OCI-LY7 (cell line): ENCODE results near the gene HRAS. TPM values are rescaled to one million over a fixed set of nuclear protein-coding genes. Genes with fewer than 3 reads are reported as not detected.

Experiments used
- BruUV-seq: library from RNA; stranded (reverse); fragments of 400-500 nt; replicated peaks from 2 replicates; lab custom pipeline; 2021; lab: Mats Ljungman, UMichigan
- CTCF ChIA-PET: fragments of 300-600 bp; sonication (Branson Sonifier 250); formaldehyde crosslinking; loops from one replicate; lab custom pipeline; 2022; ENCODE audit warnings: antibody characterized with exemption; ENCODE audit not compliant: unreplicated experiment; lab: Charles Lee
- POLR2A ChIA-PET: fragments of 300-600 bp; sonication (Branson Sonifier 250); formaldehyde crosslinking; loops from one replicate; lab custom pipeline; 2022; ENCODE audit warnings: antibody characterized with exemption; lab: Charles Lee
- DNase-seq: peaks from one replicate; pipeline ENCODE4 v3.0.0-alpha.2; 2015; ENCODE audit warnings: low spot score
- H2AFZ ChIP-seq: fragments of 200-600 bp; sonication (generic), shearing (Covaris generic); 2 replicates; pipeline ENCODE4 v1.6.1; 2014; ENCODE audit warnings: mild to moderate bottlenecking, antibody characterized with exemption, low read length, moderate library complexity
- H3K27ac ChIP-seq: fragments of 200-600 bp; sonication (generic); 2 replicates; pipeline ENCODE4 v1.5.1; 2014; ENCODE audit warnings: mixed run types, low read depth, mild to moderate bottlenecking, moderate library complexity, low read length, inconsistent platforms; ENCODE audit not compliant: poor library complexity, severe bottlenecking
- H3K36me3 ChIP-seq: fragments of 200-600 bp; sonication (generic); 2 replicates; pipeline ENCODE4 v1.6.1; 2014; ENCODE audit warnings: mild to moderate bottlenecking, antibody characterized with exemption, low read length, moderate library complexity, mixed read lengths; ENCODE audit not compliant: insufficient read depth
- H3K4me1 ChIP-seq: fragments of 200-600 bp; sonication (generic); 2 replicates; pipeline ENCODE4 v1.5.1; 2014; ENCODE audit warnings: mild to moderate bottlenecking, low read length; ENCODE audit not compliant: insufficient read depth, poor library complexity, severe bottlenecking
- H3K4me2 ChIP-seq: fragments of 200-600 bp; sonication (generic); 2 replicates; pipeline ENCODE4 v1.6.1; 2014; ENCODE audit warnings: mild to moderate bottlenecking, low read length
- H3K4me3 ChIP-seq: fragments of 200-600 bp; sonication (generic); 2 replicates; pipeline ENCODE4 v1.5.1; 2014; ENCODE audit warnings: mild to moderate bottlenecking, low read depth, low read length; ENCODE audit not compliant: poor library complexity, severe bottlenecking
- H3K79me2 ChIP-seq: fragments of 200-600 bp; sonication (generic); 2 replicates; pipeline ENCODE4 v1.6.1; 2016; ENCODE audit warnings: low read depth, mild to moderate bottlenecking, low read length, moderate library complexity, mixed read lengths; ENCODE audit not compliant: insufficient read depth
- H3K9me2 ChIP-seq: fragments of 200-600 bp; sonication (generic); 2 replicates; pipeline ENCODE4 v1.6.1; 2016; ENCODE audit warnings: mild to moderate bottlenecking, low read length, mixed read lengths; ENCODE audit not compliant: insufficient read depth
- H3K9me3 ChIP-seq: fragments of 200-600 bp; sonication (generic); 2 replicates; pipeline ENCODE4 v1.6.1; 2014; ENCODE audit warnings: mild to moderate bottlenecking, mixed run types, low read length, mixed read lengths
- H4K20me1 ChIP-seq: fragments of 200-600 bp; sonication (generic); 2 replicates; pipeline ENCODE4 v1.6.1; 2014; ENCODE audit warnings: mild to moderate bottlenecking, antibody characterized with exemption, low read length, moderate library complexity, mixed read lengths; ENCODE audit not compliant: insufficient read depth
- EZH2phosphoT487 ChIP-seq: fragments of 200-600 bp; sonication (generic); IDR thresholded peaks from 2 replicates; pipeline ENCODE4 v1.6.1; 2018; ENCODE audit warnings: low read depth, borderline replicate concordance, mild to moderate bottlenecking, mixed run types, antibody characterized with exemption, low read length, moderate library complexity, mixed read lengths
- intact Hi-C: fragments of 100-400 bp; cut with micrococcal nuclease; formaldehyde crosslinking; loops from one replicate; pipeline ENCODE4 v1.10.0; 2022; ENCODE audit not compliant: unreplicated experiment
- total RNA-seq, 2 experiments: library from RNA; depleted of rRNA in 1 of 2; stranded (reverse); fragments of >200 nt in 1 of 2; shearing (Covaris generic) in 1 of 2; gene quantifications; 2 replicates each; pipeline ENCODE4 v1.2.3, GENCODE V29; 2014 to 2022
- TF ChIP-seq, protein P1 (sequence below): fragments of 200-600 bp; sonication (generic); conservative IDR thresholded peaks from 2 replicates; pipeline ENCODE4 v1.5.1; 2014; ENCODE audit warnings: mild to moderate bottlenecking, antibody characterized with exemption, low read length, moderate library complexity, mixed read lengths

The HRAS gene
- total RNA-seq, 2 experiments from 2014 or later: 46.9 to 53.0 TPM

DNA sequence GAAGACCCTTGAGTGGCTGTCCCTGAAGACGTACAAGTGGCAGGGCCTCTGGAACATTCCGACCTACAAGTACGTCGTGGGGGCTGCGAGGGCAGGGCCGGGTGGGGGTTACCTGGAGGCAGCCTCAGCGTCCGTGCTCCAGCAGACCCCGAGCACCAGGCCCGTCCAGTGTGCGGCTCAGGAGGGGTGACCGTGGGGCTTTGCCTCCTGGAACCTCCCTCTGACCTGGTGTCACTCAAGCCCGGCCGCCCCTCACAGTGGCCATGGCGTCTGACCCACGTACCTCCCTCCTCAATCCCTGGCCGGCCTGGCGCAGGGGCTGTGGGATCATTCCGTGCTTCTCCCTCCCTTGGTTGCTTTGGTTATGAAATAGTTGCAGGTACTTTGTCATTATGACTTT, 46.8 kb downstream of the HRAS start:
- intact Hi-C loops: no loop called here
- H4K20me1 ChIP-seq: no peaks in the 10 kb centered on the region
- peaks cover 1% of the 10 kb centered on the region for H3K36me3 ChIP-seq
- no peak overlapping the region for H3K4me2 ChIP-seq
- peaks cover 15% of the 10 kb centered on the region for H3K4me1 ChIP-seq
- no peaks in the 10 kb centered on the region for H3K79me2 ChIP-seq
- H3K27ac ChIP-seq: no peak overlapping the region
- TF ChIP-seq EZH2phosphoT487: no peak
- TF ChIP-seq, protein P1, sequence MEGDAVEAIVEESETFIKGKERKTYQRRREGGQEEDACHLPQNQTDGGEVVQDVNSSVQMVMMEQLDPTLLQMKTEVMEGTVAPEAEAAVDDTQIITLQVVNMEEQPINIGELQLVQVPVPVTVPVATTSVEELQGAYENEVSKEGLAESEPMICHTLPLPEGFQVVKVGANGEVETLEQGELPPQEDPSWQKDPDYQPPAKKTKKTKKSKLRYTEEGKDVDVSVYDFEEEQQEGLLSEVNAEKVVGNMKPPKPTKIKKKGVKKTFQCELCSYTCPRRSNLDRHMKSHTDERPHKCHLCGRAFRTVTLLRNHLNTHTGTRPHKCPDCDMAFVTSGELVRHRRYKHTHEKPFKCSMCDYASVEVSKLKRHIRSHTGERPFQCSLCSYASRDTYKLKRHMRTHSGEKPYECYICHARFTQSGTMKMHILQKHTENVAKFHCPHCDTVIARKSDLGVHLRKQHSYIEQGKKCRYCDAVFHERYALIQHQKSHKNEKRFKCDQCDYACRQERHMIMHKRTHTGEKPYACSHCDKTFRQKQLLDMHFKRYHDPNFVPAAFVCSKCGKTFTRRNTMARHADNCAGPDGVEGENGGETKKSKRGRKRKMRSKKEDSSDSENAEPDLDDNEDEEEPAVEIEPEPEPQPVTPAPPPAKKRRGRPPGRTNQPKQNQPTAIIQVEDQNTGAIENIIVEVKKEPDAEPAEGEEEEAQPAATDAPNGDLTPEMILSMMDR: no peak
- no peak overlapping the region for H2AFZ ChIP-seq
- H3K4me3 ChIP-seq: no peak overlapping the region
- no peaks in the 10 kb centered on the region for H3K9me3 ChIP-seq
- ChIA-PET POLR2A (no interaction called here), CTCF (no interaction called here)
- no TSS peak for BruUV-seq
- no peaks in the 10 kb centered on the region for H3K9me2 ChIP-seq
- no peak for DNase-seq

DNA sequence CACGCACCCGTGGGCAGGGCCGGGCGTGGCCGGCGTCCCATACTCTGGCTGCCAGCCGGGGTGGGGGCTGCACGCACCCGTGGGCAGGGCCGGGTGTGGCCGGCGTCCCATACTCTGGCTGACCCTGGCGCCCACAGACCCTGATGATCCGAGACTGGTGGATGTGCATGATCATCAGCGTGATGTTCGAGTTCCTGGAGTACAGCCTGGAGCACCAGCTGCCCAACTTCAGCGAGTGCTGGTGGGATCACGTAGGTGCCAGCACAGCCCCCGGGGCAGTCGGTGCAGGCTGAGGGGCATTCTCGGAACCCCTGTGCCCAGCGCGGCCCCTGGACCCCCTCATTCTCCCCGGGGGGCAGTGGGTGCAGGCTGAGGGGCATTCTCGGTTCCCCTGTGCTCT, 47.3 kb downstream of the HRAS start:
- no peak overlapping the region for H3K4me3 ChIP-seq
- no peaks in the 10 kb centered on the region for H3K9me3 ChIP-seq
- no peaks in the 10 kb centered on the region for H3K79me2 ChIP-seq
- ChIA-PET CTCF (no interaction called here), POLR2A (no interaction called here)
- H3K36me3 ChIP-seq: no peaks in the 10 kb centered on the region
- DNase-seq: no peak
- no peaks in the 10 kb centered on the region for H3K9me2 ChIP-seq
- no peak for TF ChIP-seq EZH2phosphoT487
- TF ChIP-seq, protein P1: no peak
- H3K4me2 ChIP-seq: no peak overlapping the region
- intact Hi-C loops: no loop called here
- H2AFZ ChIP-seq: no peak overlapping the region
- H3K27ac ChIP-seq: no peak overlapping the region
- H4K20me1 ChIP-seq: no peaks in the 10 kb centered on the region
- BruUV-seq: no TSS peak
- H3K4me1 ChIP-seq: peaks cover 12% of the 10 kb centered on the region

DNA sequence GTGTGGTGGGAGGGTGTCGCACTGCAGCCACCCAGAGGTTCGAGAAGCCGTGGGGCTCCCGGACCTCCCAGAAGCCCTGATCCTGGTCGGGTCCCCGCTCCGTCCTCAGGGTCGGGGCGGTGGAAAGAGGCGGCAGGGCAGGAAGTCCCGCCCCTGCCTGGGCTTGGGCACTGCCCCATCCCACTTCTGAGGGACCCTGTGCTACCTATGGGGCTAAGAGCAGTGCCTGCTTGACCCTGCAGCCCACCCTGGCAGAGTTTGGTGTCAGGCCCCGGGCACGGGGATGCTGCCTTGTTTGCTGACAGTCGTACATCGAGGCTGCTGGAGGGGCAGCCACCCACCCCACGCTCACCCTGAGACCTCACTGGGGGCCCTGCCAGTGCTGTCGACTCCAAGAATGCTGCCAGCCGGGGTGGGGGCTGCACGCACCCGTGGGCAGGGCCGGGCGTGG, 47.8 kb downstream of the HRAS start:
- H4K20me1 ChIP-seq: no peaks in the 10 kb centered on the region
- intact Hi-C loops: no loop called here
- H3K9me2 ChIP-seq: no peaks in the 10 kb centered on the region
- H3K36me3 ChIP-seq: no peaks in the 10 kb centered on the region
- no peak for TF ChIP-seq EZH2phosphoT487
- TF ChIP-seq, protein P1: no peak
- no peak overlapping the region for H3K4me2 ChIP-seq
- H3K4me1 ChIP-seq: peaks cover 7% of the 10 kb centered on the region
- no TSS peak for BruUV-seq
- H2AFZ ChIP-seq: no peak overlapping the region
- H3K27ac ChIP-seq: no peak overlapping the region
- ChIA-PET POLR2A (no interaction called here), CTCF (no interaction called here)
- DNase-seq: no peak
- H3K9me3 ChIP-seq: no peaks in the 10 kb centered on the region
- H3K4me3 ChIP-seq: no peak overlapping the region
- H3K79me2 ChIP-seq: no peaks in the 10 kb centered on the region
